HUDEP-2 (cell line): ENCODE data around the gene ZSWIM6.

Experiments used
- DNase-seq, 76 experiments: peaks; one replicate each; lab custom pipeline; 2025; ENCODE audit not compliant: unreplicated experiment in 76 of 76; lab: John Stamatoyannopoulos, UW

ZSWIM6 gene

GRCh38 chr5:61468483-61468865, 136.4 kb downstream of the ZSWIM6 start:
- DNase-seq: no peak

GRCh38 chr5:61471352-61471751, 139.3 kb downstream of the ZSWIM6 start:
- DNase-seq: no peak

- no peak for DNase-seq
Observed at GRCh38 chr5:61472172-61472958, 140.3 kb downstream of the ZSWIM6 start.

GRCh38 chr5:61474746-61475145, 142.7 kb downstream of the ZSWIM6 start:
- no peak for DNase-seq

DNA sequence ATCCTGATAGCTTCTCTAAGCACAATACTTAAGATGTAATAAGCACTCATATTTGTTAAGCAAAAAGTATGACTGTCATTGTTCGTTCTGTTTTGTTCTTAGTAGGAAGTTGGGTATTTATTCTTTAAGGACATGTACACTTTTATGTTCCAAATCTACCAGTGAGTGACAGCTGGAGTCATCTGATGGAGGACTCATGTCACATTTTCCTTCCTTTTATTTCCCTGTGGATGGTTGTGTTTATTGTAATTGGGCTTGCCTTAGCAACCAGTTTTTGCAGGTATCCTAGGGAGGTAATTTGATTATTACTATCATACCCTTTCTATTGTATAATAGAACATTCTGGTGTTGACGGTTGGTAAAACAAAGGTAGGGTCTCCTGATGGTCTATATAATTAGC, 145.7 kb downstream of the ZSWIM6 start:
- no peak for DNase-seq

DNA sequence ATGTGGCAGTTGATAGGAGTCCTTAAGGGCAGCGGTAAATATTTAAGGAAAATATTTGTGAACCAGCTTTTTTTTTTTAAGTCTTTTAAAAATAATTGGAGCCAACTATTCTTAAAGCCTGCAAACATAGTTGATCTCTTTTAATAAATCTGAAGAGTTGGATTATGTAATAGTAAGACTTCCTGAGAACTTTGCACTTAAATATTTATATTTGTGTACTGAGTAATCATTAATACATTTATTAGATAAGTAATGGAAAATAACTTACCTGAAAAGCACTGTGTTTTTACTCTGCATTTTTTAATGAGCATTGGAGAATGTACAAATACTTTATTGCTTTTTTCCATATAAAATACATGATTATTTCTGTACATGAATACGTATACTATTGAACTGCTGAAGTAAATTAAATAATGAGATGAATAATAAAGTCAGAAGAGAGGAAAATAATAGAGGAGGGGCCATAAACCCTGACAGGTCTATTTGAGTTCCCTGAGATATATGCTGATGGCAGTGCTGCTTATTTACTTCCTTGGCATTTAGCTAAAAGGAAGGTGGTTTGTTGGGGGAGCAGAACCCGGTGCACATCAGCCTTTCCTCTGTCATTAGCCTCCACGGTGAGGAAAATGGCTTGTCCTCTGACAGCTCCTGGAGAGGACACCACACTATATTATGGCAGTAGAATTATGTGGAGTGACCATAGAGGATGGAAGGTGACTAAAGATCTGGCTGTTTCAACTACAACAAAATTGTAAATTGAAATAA, 148.0 kb downstream of the ZSWIM6 start:
- no peak for DNase-seq

GRCh38 chr5:61482980-61483379, 150.9 kb downstream of the ZSWIM6 start:
- DNase-seq: no peak

- no peak for DNase-seq
Observed at GRCh38 chr5:61486476-61486875, 154.4 kb downstream of the ZSWIM6 start.

GRCh38 chr5:61489574-61489973, 157.5 kb downstream of the ZSWIM6 start:
- DNase-seq: no peak

GRCh38 chr5:61491861-61492260, 159.8 kb downstream of the ZSWIM6 start:
- no peak for DNase-seq

- DNase-seq: no peak
Observed at GRCh38 chr5:61493973-61494372, 161.9 kb downstream of the ZSWIM6 start.

DNA sequence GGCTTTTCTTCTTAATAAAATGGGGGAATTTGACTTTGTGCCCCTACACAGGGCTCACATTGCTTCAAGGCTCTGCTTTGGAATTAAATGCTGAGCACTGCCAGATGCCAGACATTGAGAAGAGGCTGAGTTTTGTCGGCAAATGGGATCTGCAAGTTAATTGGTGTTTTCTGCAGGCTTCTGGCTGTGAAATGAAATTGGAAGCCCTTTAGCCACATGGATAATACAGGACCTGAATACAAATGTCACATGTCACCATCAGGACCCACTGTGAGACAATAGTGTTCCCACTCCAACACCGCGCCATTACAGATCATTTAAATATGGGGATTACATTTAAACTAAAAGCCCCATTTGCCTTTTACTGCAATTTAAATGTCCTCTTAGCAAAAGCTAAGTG, 164.4 kb downstream of the ZSWIM6 start:
- no peak for DNase-seq

DNA sequence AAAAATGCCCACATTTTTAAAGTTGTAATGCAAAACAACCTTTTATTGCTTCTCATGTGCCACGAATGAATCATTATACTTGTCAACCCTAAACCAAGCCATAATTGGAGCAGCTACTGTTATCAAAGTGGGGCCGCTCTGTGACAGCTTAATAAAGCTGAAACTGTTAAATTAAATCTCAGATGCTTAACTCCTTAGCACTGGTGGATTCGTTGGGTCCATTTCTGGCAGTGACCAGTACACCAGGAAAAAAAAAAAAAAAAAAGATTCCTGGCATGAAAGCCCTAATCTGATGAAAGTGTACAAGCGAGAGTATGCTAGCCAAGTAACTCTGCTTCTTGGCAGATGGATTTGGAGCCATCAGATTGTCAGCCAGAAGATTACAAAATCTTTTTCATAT, 164.8 kb downstream of the ZSWIM6 start:
- no peak for DNase-seq

GRCh38 chr5:61498121-61498520, 166.1 kb downstream of the ZSWIM6 start:
- DNase-seq: no peak

GRCh38 chr5:61501971-61502370, 169.9 kb downstream of the ZSWIM6 start:
- no peak for DNase-seq

- no peak for DNase-seq
Observed at GRCh38 chr5:61504143-61504770, 172.2 kb downstream of the ZSWIM6 start.

GRCh38 chr5:61505281-61505680, 173.2 kb downstream of the ZSWIM6 start:
- no peak for DNase-seq

DNA sequence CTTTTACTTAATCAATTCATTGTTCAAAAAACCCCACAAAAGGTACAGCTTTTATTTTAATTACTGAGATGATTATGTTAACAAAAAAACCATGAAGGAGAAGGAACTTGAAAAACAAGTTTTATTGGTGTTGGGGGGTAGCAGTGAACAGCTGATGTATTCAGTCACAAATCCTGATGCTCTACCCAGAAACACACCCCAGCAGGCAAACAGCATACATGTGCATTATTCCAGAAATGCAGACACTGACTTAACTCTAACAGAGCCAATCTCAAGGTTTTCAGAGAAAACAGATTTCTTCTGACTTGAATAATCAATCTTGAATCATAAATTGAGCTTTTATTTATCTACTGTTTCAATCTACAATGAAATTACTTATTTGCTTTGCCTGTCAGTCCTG, 175.2 kb downstream of the ZSWIM6 start:
- DNase-seq: no peak

- DNase-seq: no peak
Observed at GRCh38 chr5:61516946-61517345, 184.9 kb downstream of the ZSWIM6 start.

GRCh38 chr5:61519728-61520277, 187.7 kb downstream of the ZSWIM6 start:
- DNase-seq: no peak

DNA sequence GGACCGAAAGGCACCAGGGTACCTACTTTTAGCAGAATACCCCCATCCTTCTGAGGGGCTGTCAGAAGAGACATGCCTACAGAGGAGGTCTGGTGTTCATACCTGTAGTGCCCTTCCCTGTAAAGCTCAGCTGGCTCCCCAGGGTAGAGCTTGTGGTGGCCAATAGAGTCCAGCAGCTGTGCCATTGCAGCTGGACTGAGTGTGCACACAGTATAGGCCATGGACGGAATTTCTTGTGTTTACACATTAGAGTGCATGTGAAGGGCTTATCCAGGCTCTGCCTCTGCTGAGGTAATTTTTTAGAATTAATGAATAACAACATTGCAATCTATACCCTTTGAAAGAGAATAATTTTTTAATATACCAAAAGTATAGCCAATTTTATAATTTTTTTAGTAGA, 191.0 kb downstream of the ZSWIM6 start:
- no peak for DNase-seq
